NCI-H2171 (cell line): ENCODE data around the gene OR1L4.

Experiments used
- DNase-seq: peaks from one replicate; lab custom pipeline; 2025; lab: John Stamatoyannopoulos, UW

The OR1L4 gene

DNA sequence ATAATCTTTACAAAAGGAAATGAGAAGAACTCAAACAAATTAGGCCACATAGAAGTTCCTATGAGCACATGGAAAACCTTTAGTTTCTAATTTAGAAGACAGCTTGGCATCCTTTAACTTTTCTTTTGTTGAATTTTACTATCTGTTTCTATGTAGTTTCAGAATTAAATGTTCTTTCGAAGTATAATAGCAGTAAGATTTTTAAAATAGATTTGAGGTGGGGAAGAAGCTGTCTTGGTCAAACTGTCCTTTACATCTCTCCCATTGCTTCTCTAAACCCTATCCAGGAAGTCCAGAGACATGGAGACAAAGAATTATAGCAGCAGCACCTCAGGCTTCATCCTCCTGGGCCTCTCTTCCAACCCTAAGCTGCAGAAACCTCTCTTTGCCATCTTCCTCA lies at the start of gene OR1L4:
Gene OR1L4, plus strand, starts transcription at position 301 of the 400 bp plus-strand sequence. Its CDS starts 0 bp downstream, at position 301.
- no peak for DNase-seq

GRCh38 chr9:122684851-122685250 lies 38.9 kb upstream of the OR1L4 start:
- DNase-seq = no peak

DNA sequence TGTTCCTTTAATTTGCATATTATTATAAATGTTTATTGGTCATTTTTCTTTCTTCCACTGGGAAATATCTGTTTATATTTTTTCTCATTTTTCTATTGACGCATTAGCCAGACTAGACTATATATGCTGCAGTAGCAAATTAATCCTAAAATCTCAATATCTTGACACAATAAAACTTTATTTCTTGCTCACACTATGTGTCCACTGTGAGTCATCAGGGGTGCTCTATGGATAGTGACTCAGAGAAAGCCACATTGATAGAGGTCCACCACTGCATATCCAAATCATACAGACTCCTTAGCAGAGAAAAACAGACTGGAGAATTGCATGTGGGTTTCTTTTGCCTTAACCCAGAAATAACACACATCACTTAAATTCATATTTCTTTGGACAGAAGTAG lies 28.1 kb upstream of the OR1L4 start:
- DNase-seq = no peak

- no peak for DNase-seq
Measured at GRCh38 chr9:122718038-122718437, 5.8 kb upstream of the OR1L4 start.

DNA sequence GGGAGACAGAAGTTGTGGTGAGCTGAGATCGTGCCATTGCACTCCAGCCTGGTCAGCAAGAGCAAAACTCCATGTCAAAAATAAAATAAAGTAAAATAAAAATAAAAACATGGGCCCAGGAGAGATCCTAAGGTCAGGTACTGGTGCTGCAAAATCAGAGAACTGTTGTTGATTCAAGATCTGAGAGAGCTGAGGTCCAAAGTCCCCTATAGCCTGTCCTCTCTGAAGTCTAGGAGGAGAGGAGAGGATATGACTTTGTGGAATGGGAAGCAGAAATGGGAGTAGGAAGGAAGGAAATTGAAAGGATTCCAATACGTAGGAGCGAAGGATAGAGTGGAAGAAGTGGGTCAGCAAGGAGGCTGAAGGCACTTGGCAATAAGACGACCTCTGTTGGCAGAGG lies 4.6 kb upstream of the OR1L4 start:
- DNase-seq = no peak

GRCh38 chr9:122742003-122742402 lies 18.2 kb downstream of the OR1L4 start, which contains the start of gene OR1L6:
TSS of gene OR1L6 (plus strand) at chr9:122742303. CDS start at chr9:122749848, 7,545 bp downstream.
- DNase-seq = no peak

GRCh38 chr9:122754825-122755224 lies 31.0 kb downstream of the OR1L4 start:
- DNase-seq = no peak

GRCh38 chr9:122767817-122768216 lies 44.0 kb downstream of the OR1L4 start:
- DNase-seq = no peak
